Stimulated activated CD4-positive, alpha-beta T cell treated with anti-CD3 and anti-CD28 coated beads, Interleukin-12 subunit alpha, Interleukin-12 subunit beta, amount 100 ng/mL, for 48 hours (primary cell): ENCODE results near the gene CLDN19.

Source experiments
- DNase-seq, 3 donors: peaks; one replicate each; pipeline ENCODE4 v3.0.0-alpha.2; 2020; ENCODE audit warnings: low read depth in 2 of 3, low spot score in 1 of 3

Gene CLDN19

GRCh38 chr1:42739753-42740700 lies at the start of gene CLDN19:
CLDN19 (minus strand) TSS chr1:42740236; CDS start chr1:42740063, 173 bp downstream.
- DNase-seq: no peak

- DNase-seq: no peak
Measured at GRCh38 chr1:42788021-42788420, 48.0 kb upstream of the CLDN19 start.

- DNase-seq: no peak
Measured at GRCh38 chr1:42786097-42786496, 46.1 kb upstream of the CLDN19 start.

GRCh38 chr1:42784946-42785693 lies 45.1 kb upstream of the CLDN19 start, which contains the start of gene TMEM269:
TMEM269 (plus strand) TSS chr1:42784991; CDS start chr1:42789894, 4,903 bp downstream.
- peak in 1 of 3 donors; percentile 17 for DNase-seq

GRCh38 chr1:42784547-42784945 lies 44.5 kb upstream of the CLDN19 start:
- DNase-seq: no peak

GRCh38 chr1:42783092-42783491 lies 43.1 kb upstream of the CLDN19 start:
- DNase-seq: no peak

- no peak for DNase-seq
Measured at GRCh38 chr1:42780176-42780575, 40.1 kb upstream of the CLDN19 start.

GRCh38 chr1:42779725-42780124 lies 39.7 kb upstream of the CLDN19 start:
- DNase-seq: no peak

GRCh38 chr1:42777852-42778251 lies 37.8 kb upstream of the CLDN19 start:
- DNase-seq: no peak

GRCh38 chr1:42776502-42776901 lies 36.5 kb upstream of the CLDN19 start:
- DNase-seq: no peak

- DNase-seq: no peak
Measured at GRCh38 chr1:42774928-42775526, 35.0 kb upstream of the CLDN19 start.

GRCh38 chr1:42773420-42773819 lies 33.4 kb upstream of the CLDN19 start:
- no peak for DNase-seq

- DNase-seq: no peak
Measured at GRCh38 chr1:42769811-42770210, 29.8 kb upstream of the CLDN19 start.

- DNase-seq: no peak
Measured at GRCh38 chr1:42768172-42768571, 28.1 kb upstream of the CLDN19 start.

GRCh38 chr1:42767510-42768000 lies 27.5 kb upstream of the CLDN19 start:
- DNase-seq: no peak

GRCh38 chr1:42766741-42767509 lies 26.9 kb upstream of the CLDN19 start, which contains the start of the genes C1orf50 and P3H1:
C1orf50 (plus strand) TSS chr1:42767249; CDS start chr1:42767312, 63 bp downstream.
P3H1 (minus strand) TSS chr1:42767028; CDS start chr1:42766971, 57 bp downstream.
- peak; percentile 98 to 100 (median 99) for DNase-seq

GRCh38 chr1:42765832-42766740 lies 26.1 kb upstream of the CLDN19 start:
- peak in 2 of 3 donors; percentile 21 to 38 for DNase-seq

- DNase-seq: no peak
Measured at GRCh38 chr1:42765269-42765668, 25.2 kb upstream of the CLDN19 start.

GRCh38 chr1:42762269-42762668 lies 22.2 kb upstream of the CLDN19 start:
- DNase-seq: no peak
